Suprapubic skin (tissue), 4 donors: ENCODE results near the gene PDPR. TPM values are rescaled to one million over a fixed set of nuclear protein-coding genes. Genes with fewer than 3 reads are reported as not detected.
"Not testable (repeated sequence)": the region's sequence is repeated elsewhere in the genome, so short reads cannot be mapped to it uniquely, and the experiment has no call there.

Experiments used
- DNase-seq, 2 donors: peaks; one replicate each; pipeline ENCODE4 v3.0.0-alpha.2; 2019; ENCODE audit warnings: low spot score in 2 of 2
- H3K27ac ChIP-seq: fragments of 200-600 bp; sonication (generic); one replicate; pipeline ENCODE4 v1.5.1; 2019
- H3K27me3 ChIP-seq: fragments of 200-600 bp; sonication (generic); one replicate; pipeline ENCODE4 v1.5.1; 2019
- H3K36me3 ChIP-seq: fragments of 200-600 bp; sonication (generic); one replicate; pipeline ENCODE4 v1.5.1; 2019
- H3K4me1 ChIP-seq: fragments of 200-600 bp; sonication (generic); one replicate; pipeline ENCODE4 v1.5.1; 2019
- H3K4me3 ChIP-seq: fragments of 200-600 bp; sonication (generic); one replicate; pipeline ENCODE4 v1.5.1; 2019; ENCODE audit warnings: mild to moderate bottlenecking
- H3K9me3 ChIP-seq: fragments of 200-600 bp; sonication (generic); one replicate; pipeline ENCODE4 v1.5.1; 2019
- EP300 ChIP-seq: sonication (generic); formaldehyde crosslinking; IDR thresholded peaks from one replicate; pipeline ENCODE4 v1.6.1; 2017; ENCODE audit warnings: antibody characterized with exemption
- POLR2A ChIP-seq, 2 donors: fragments of 450-650 bp; IDR thresholded peaks; one replicate each; pipeline ENCODE4 v1.6.1; 2017; ENCODE audit warnings: antibody characterized with exemption in 2 of 2, mild to moderate bottlenecking in 2 of 2, moderate library complexity in 2 of 2
- POLR2AphosphoS5 ChIP-seq, 3 donors: sonication (generic); formaldehyde crosslinking; IDR thresholded peaks; one replicate each; pipeline ENCODE4 v1.6.1; 2017; ENCODE audit warnings: antibody characterized with exemption in 3 of 3
- WGBS: methylation state at CpG from one replicate; pipeline ENCODE4 v1.1.5; 2018; 5-methylcytosine and 5-hydroxymethylcytosine counted together
- total RNA-seq, 4 donors: library from RNA; depleted of rRNA; stranded (reverse); fragments of >200 nt; gene quantifications; one replicate each; pipeline ENCODE4 v1.1.0, GENCODE V29; 2016
- TF ChIP-seq, protein P1 (sequence below), 2 donors: fragments of 200-600 bp in 1 of 2; fragments of 450-650 bp in 1 of 2; sonication (generic) in 1 of 2; IDR thresholded peaks; one replicate each; pipeline ENCODE4 v1.5.1; 2016 to 2019; ENCODE audit warnings: antibody characterized with exemption in 2 of 2, mild to moderate bottlenecking in 1 of 2, moderate library complexity in 1 of 2

Gene PDPR
- total RNA-seq, 4 donors from 2014 or later, result 16.7 to 38.8 (median 33.6) TPM

DNA sequence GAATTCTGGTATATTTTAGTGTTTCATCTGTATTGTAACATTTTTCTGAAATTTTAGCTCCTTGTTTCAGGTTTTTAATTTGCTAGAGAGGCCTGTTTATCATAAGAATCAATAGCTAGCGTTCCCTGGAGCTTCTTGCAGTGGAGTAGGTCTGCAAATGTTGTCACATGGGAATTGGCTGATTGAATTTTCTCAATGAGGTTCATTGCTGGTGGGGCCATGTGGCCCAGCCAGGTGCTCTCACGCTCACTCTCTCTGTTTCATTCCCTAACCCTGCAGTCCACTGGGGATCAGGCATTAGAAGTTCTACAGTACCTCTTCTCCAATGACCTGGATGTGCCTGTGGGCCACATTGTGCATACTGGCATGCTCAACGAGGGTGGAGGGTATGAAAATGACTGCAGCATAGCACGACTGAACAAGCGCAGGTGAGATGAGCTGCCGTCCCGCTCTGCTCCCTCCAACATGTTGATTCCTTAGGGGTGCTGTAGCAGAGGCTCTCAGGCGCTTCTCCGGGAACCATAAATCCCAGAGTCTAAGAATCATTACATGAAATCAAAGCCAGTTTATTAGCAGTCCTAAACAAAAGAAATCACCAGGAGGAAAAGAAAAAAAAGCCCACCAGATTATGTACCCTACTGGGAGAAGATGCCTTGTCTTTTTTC lies 29.2 kb downstream of the PDPR start:
- H3K27me3 ChIP-seq, H3K4me1 ChIP-seq, H3K4me3 ChIP-seq, H3K9me3 ChIP-seq, H3K27ac ChIP-seq: not testable (repeated sequence)
- WGBS, result 76% methylated on average over 9 of the region's 9 CpGs
- DNase-seq, result peak in 1 of 2 donors; percentile 35
- peaks cover 79% of the 10 kb centered on the region for H3K36me3 ChIP-seq

- H3K4me3 ChIP-seq, H3K27ac ChIP-seq, H3K27me3 ChIP-seq, H3K9me3 ChIP-seq, H3K4me1 ChIP-seq: not testable (repeated sequence)
- DNase-seq, result peak in 1 of 2 donors; percentile 75
- 73% methylated on average over 3 of the region's 11 CpGs for WGBS
- H3K36me3 ChIP-seq, result peaks cover 80% of the 10 kb centered on the region
Observed at GRCh38 chr16:70147853-70148252, 33.7 kb downstream of the PDPR start.

DNA sequence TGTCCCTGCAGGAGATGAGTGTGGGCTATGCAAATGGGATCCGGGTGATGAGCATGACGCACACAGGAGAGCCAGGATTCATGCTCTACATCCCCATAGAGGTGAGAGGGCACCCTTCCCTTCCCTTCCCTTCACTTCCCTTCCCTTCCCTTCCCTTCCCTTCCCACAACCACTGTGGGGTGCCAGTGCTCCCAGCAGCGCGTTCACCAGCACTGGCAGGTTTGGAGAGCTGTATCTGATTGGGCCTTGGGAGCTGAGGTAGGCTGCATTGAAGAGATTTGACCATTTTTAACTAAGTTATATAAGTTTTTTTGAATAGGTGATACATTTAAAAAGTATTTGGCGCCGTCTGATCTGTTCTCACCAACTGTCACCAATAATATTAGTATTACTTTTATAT lies 34.3 kb downstream of the PDPR start:
- not testable (repeated sequence) for H3K27ac ChIP-seq, H3K27me3 ChIP-seq, H3K4me1 ChIP-seq, H3K9me3 ChIP-seq, H3K4me3 ChIP-seq
- WGBS, result 89% methylated on average over 6 of the region's 6 CpGs
- peak in 1 of 2 donors; percentile 38 for DNase-seq
- peaks cover 80% of the 10 kb centered on the region for H3K36me3 ChIP-seq

- DNase-seq, result peak in 1 of 2 donors; percentile 67
Observed at GRCh38 chr16:70149296-70149695, 35.2 kb downstream of the PDPR start.

DNA sequence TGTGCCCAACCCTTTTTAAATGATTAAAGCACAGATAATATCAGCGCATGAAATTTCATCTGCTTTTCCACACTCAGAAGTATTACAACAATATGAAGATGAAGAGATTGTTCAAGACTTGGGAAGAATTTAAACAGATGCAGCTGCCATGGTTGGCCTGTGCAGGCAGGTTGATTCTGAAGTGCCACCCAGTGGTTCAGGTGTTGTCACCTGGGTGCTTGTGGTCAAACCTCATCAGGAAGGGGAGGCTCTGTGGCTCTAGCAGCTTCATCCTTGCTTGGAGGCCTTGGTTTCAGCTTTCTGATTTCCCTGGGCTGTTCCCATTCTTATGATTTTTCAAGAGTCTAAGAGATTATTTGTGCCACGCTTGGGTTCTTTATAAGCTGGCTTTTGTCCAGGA lies 37.3 kb downstream of the PDPR start:
- WGBS, result 84% methylated on average over 2 of the region's 2 CpGs

More at GRCh38 chr16:70149296-70149695, 35.2 kb downstream of the PDPR start:
- WGBS, result 94% methylated on average over 8 of the region's 8 CpGs
- not testable (repeated sequence) for H3K27me3 ChIP-seq, H3K9me3 ChIP-seq, H3K4me1 ChIP-seq, H3K4me3 ChIP-seq, H3K27ac ChIP-seq
- peaks cover 83% of the 10 kb centered on the region for H3K36me3 ChIP-seq

DNA sequence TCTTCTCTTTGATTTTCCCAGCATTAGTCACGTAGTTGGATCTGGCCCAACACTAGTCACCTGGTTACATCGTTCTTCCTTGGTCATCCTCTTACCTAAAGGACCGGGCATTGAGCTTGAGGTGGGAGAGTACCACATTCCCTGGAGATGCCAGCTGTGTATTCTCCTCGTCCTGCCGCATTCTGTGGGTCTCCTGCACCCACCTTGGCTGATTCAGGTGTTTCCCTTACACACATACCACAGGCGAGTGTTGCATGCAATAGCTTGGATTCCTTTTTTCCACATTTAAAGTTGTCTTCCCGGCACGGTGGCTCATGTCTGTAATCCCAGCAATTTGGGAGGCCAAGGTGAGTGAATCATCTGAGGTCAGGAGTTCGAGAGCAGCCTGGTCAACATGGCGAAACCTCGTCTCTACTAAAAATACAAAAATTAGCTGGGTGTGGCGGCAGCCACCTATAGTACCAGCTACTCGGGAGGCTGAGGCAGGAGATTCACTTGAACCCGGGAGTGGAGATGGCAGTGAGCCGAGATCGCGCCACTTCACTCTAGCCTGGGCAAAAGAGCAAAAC lies 37.9 kb downstream of the PDPR start:
- no peak overlapping the region for H3K27ac ChIP-seq
- 82% methylated on average over 17 of the region's 17 CpGs for WGBS
- H3K4me3 ChIP-seq, result no peak overlapping the region
- H3K4me1 ChIP-seq, result no peaks in the 10 kb centered on the region
- H3K9me3 ChIP-seq, result no peaks in the 10 kb centered on the region
- DNase-seq, result peak in 1 of 2 donors; percentile 64
- TF ChIP-seq, protein P1, sequence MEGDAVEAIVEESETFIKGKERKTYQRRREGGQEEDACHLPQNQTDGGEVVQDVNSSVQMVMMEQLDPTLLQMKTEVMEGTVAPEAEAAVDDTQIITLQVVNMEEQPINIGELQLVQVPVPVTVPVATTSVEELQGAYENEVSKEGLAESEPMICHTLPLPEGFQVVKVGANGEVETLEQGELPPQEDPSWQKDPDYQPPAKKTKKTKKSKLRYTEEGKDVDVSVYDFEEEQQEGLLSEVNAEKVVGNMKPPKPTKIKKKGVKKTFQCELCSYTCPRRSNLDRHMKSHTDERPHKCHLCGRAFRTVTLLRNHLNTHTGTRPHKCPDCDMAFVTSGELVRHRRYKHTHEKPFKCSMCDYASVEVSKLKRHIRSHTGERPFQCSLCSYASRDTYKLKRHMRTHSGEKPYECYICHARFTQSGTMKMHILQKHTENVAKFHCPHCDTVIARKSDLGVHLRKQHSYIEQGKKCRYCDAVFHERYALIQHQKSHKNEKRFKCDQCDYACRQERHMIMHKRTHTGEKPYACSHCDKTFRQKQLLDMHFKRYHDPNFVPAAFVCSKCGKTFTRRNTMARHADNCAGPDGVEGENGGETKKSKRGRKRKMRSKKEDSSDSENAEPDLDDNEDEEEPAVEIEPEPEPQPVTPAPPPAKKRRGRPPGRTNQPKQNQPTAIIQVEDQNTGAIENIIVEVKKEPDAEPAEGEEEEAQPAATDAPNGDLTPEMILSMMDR (IDR thresholded peaks at IDR 0.05), result no peak
- TF ChIP-seq POLR2AphosphoS5 (IDR thresholded peaks at IDR 0.05) (no peak), POLR2A (IDR thresholded peaks at IDR 0.05) (no peak), EP300 (no peak)
- peaks cover 95% of the 10 kb centered on the region for H3K36me3 ChIP-seq
- H3K27me3 ChIP-seq, result no peaks in the 10 kb centered on the region

More for the DNA sequence above, 37.3 kb downstream of the PDPR start:
- no peaks in the 10 kb centered on the region for H3K4me1 ChIP-seq
- TF ChIP-seq POLR2AphosphoS5 (IDR thresholded peaks at IDR 0.05) (no peak), EP300 (no peak), POLR2A (IDR thresholded peaks at IDR 0.05) (no peak)
- TF ChIP-seq, protein P1 (IDR thresholded peaks at IDR 0.05), result no peak
- no peaks in the 10 kb centered on the region for H3K9me3 ChIP-seq
- H3K4me3 ChIP-seq, result no peak overlapping the region
- DNase-seq, result peak in 1 of 2 donors; percentile 66
- H3K27me3 ChIP-seq, result no peaks in the 10 kb centered on the region
- H3K36me3 ChIP-seq, result peaks cover 89% of the 10 kb centered on the region
- H3K27ac ChIP-seq, result no peak overlapping the region

- Histone ChIP-seq H3K27ac (no peak overlapping the region), H3K27me3 (no peaks in the 10 kb centered on the region), H3K9me3 (no peaks in the 10 kb centered on the region), H3K4me3 (no peak overlapping the region), H3K4me1 (no peaks in the 10 kb centered on the region), H3K36me3 (peaks cover 99% of the 10 kb centered on the region)
- TF ChIP-seq, protein P1 (IDR thresholded peaks at IDR 0.05), result no peak
- TF ChIP-seq EP300, result no peak
- no peak for TF ChIP-seq POLR2A (IDR thresholded peaks at IDR 0.05)
- TF ChIP-seq POLR2AphosphoS5 (IDR thresholded peaks at IDR 0.05), result no peak
- WGBS, result 96% methylated on average over 13 of the region's 13 CpGs
- DNase-seq, result peak in 1 of 2 donors; percentile 57
Observed at GRCh38 chr16:70152578-70153302, 38.6 kb downstream of the PDPR start.

DNA sequence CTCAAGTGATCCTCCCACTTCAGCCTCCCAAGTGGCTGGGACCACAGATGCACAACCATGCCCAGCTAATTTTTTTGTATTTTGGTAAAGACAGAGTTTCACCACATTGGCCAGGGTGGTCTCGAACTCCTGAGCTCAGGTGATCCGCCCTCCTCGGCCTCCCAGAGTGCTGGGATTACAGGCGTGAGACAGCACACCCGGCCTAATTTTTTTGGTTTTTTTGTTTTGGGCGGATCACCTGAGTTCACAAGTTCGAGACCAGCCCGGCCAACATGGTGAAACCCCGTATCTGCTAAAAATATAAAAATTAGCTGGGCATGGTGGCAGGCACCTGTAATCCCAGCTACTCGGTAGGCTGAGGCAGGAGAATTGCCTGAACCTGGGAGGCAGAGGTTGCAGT lies 40.6 kb downstream of the PDPR start:
- H3K9me3 ChIP-seq, DNase-seq, H3K27ac ChIP-seq, H3K27me3 ChIP-seq, H3K4me3 ChIP-seq, H3K4me1 ChIP-seq: not testable (repeated sequence)
- H3K36me3 ChIP-seq, result peaks cover 100% of the 10 kb centered on the region
- WGBS, result 96% methylated on average over 10 of the region's 10 CpGs
